Measurements from ENCODE around the gene LCT.

GRCh38 chr2:135798275-135798705, 38.7 kb downstream of the LCT start:
- TF ChIP-seq, protein P1, sequence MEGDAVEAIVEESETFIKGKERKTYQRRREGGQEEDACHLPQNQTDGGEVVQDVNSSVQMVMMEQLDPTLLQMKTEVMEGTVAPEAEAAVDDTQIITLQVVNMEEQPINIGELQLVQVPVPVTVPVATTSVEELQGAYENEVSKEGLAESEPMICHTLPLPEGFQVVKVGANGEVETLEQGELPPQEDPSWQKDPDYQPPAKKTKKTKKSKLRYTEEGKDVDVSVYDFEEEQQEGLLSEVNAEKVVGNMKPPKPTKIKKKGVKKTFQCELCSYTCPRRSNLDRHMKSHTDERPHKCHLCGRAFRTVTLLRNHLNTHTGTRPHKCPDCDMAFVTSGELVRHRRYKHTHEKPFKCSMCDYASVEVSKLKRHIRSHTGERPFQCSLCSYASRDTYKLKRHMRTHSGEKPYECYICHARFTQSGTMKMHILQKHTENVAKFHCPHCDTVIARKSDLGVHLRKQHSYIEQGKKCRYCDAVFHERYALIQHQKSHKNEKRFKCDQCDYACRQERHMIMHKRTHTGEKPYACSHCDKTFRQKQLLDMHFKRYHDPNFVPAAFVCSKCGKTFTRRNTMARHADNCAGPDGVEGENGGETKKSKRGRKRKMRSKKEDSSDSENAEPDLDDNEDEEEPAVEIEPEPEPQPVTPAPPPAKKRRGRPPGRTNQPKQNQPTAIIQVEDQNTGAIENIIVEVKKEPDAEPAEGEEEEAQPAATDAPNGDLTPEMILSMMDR (IDR thresholded peaks at IDR 0.05; ENCODE audit: low read depth, low read length): no peak
- no peak for TF ChIP-seq EZH2phosphoT487 (IDR thresholded peaks at IDR 0.05; ENCODE audit: low read depth)
